Glutamatergic neuron (in vitro differentiated cells): ENCODE measurements around the gene PIP5K1B. TPM values are rescaled to one million over a fixed set of nuclear protein-coding genes. Genes with fewer than 3 reads are reported as not detected.

Experiments
- DNase-seq: peaks from one replicate; pipeline ENCODE4 v3.0.0; 2022
- H3K27ac Mint-ChIP-seq: one replicate; pipeline ENCODE4 v1.8.0; 2020; ENCODE audit warnings: mild to moderate bottlenecking, mixed read lengths, inconsistent platforms; ENCODE audit not compliant: unreplicated experiment
- H3K27me3 Mint-ChIP-seq: one replicate; pipeline ENCODE4 v1.8.0; 2020; ENCODE audit warnings: mild to moderate bottlenecking, moderate library complexity, mixed read lengths, inconsistent platforms; ENCODE audit not compliant: unreplicated experiment
- H3K36me3 Mint-ChIP-seq: one replicate; pipeline ENCODE4 v1.8.0; 2020; ENCODE audit warnings: mild to moderate bottlenecking, mixed read lengths, inconsistent platforms; ENCODE audit not compliant: unreplicated experiment
- H3K4me1 Mint-ChIP-seq: one replicate; pipeline ENCODE4 v1.8.0; 2020; ENCODE audit warnings: mild to moderate bottlenecking, low read depth, mixed read lengths, inconsistent platforms; ENCODE audit not compliant: unreplicated experiment
- H3K4me3 Mint-ChIP-seq: one replicate; pipeline ENCODE4 v1.8.0; 2020; ENCODE audit warnings: mild to moderate bottlenecking, mixed read lengths, inconsistent platforms; ENCODE audit not compliant: unreplicated experiment
- H3K9me3 Mint-ChIP-seq: one replicate; pipeline ENCODE4 v1.8.0; 2020; ENCODE audit warnings: mild to moderate bottlenecking, moderate library complexity, mixed read lengths, inconsistent platforms; ENCODE audit not compliant: unreplicated experiment
- CTCF ChIP-seq: fragments of 200-600 bp; sonication (generic); IDR thresholded peaks from one replicate; pipeline ENCODE4 v1.5.0; 2021; ENCODE audit not compliant: partially characterized antibody, unreplicated experiment
- total RNA-seq: library from RNA; stranded (reverse); fragmentation: NEBNext Ultra II Directional; extraction: Animal tissue kit (Norgen Biotek cat#: 25700); gene quantifications from one replicate; pipeline ENCODE4 v1.2.1, GENCODE V29; 2021; ENCODE audit not compliant: unreplicated experiment

PIP5K1B gene
- total RNA-seq, 1 donor from 2014 or later, result 0.27 TPM

GRCh38 chr9:68702493-68702892 lies 2.5 kb upstream of the PIP5K1B start:
- Mint-ChIP-seq H3K27me3 (peaks cover 8% of the 10 kb centered on the region), H3K9me3 (no peaks in the 10 kb centered on the region), H3K4me3 (no peak overlapping the region), H3K27ac (no peak overlapping the region), H3K4me1 (peaks cover 4% of the 10 kb centered on the region), H3K36me3 (no peaks in the 10 kb centered on the region)
- TF ChIP-seq CTCF, result no peak
- DNase-seq, result no peak

- H3K4me1 Mint-ChIP-seq, result peaks cover 4% of the 10 kb centered on the region
- peaks cover 12% of the 10 kb centered on the region for H3K27me3 Mint-ChIP-seq
- no peak for TF ChIP-seq CTCF
- H3K27ac Mint-ChIP-seq, result no peak overlapping the region
- H3K4me3 Mint-ChIP-seq, result no peak overlapping the region
- no peaks in the 10 kb centered on the region for H3K36me3 Mint-ChIP-seq
- no peak for DNase-seq
- H3K9me3 Mint-ChIP-seq, result no peaks in the 10 kb centered on the region
These were observed 1.4 kb upstream of the PIP5K1B start for GRCh38 chr9:68703672-68704071.

DNA sequence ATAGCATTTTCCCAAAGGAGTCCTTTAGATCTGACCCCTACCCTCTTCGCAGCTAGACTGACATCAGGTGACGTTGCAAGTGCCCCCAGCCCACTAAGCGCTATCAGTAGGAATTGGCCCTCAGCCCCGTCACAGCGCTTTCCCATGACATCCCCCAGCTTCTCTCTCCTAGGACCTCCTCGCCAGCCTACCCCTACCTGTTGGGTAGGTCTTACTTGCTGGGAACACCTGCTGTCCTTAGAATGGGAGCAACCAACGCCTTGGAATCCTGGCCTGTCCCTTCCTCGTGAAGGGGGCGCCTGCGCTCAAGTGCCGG lies 584 bp upstream of the PIP5K1B start:
- Mint-ChIP-seq H3K9me3 (no peaks in the 10 kb centered on the region), H3K36me3 (no peaks in the 10 kb centered on the region), H3K27me3 (peaks cover 12% of the 10 kb centered on the region), H3K27ac (no peak overlapping the region), H3K4me1 (peaks cover 4% of the 10 kb centered on the region), H3K4me3 (peak overlapping the region; percentile 81)
- no peak for TF ChIP-seq CTCF
- no peak for DNase-seq

DNA sequence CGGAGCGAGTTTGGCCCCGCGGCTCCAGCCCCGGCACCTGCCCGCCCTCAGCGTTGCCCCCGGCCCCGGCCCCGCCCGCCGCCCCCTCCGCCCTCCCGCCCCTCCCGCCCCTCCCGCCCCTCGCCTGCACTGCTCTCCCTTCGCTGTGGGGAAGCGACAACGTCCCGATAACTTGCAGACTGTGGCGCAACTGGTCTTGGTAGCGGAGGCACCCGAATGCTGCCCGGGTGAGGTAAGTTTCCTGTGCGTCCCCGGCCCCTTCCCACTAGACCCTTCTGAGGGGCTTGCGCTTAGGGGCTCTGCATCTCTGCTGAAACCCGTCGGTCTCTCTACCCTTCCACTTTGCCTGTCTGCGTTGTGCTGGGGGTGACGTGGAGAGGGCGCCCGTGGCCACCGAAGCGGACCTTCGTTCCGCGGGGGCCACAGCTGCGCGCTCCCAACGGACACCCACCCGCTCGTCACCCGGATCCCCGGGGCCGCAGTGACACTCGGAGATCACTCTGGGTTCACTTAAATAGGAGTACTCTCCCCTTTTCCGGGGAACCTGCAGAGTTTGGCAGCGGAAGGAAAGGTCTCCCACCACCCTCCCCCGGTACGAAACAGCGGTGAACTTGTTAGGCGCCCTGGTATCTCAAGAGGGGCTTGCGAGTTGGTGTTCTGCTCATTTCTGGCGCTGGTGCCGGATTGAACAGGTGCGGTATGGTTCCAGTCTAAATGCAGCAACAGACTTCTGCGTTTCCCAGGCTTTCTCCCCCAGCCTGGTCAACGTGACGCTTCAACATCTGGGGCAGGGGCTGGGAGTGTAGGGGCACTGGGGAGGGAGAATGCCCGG lies 707 bp downstream of the PIP5K1B start:
- H3K27ac Mint-ChIP-seq, result no peak overlapping the region
- H3K4me3 Mint-ChIP-seq, result peak overlapping the region; percentile 87

More for the DNA sequence above, 707 bp downstream of the PIP5K1B start:
- no peaks in the 10 kb centered on the region for H3K36me3 Mint-ChIP-seq
- H3K27me3 Mint-ChIP-seq, result peaks cover 12% of the 10 kb centered on the region
- H3K9me3 Mint-ChIP-seq, result no peaks in the 10 kb centered on the region
- TF ChIP-seq CTCF, result no peak
- peaks cover 4% of the 10 kb centered on the region for H3K4me1 Mint-ChIP-seq
- peak; percentile 29 for DNase-seq
